Measurements from ENCODE around the gene CORT.

The CORT gene

DNA sequence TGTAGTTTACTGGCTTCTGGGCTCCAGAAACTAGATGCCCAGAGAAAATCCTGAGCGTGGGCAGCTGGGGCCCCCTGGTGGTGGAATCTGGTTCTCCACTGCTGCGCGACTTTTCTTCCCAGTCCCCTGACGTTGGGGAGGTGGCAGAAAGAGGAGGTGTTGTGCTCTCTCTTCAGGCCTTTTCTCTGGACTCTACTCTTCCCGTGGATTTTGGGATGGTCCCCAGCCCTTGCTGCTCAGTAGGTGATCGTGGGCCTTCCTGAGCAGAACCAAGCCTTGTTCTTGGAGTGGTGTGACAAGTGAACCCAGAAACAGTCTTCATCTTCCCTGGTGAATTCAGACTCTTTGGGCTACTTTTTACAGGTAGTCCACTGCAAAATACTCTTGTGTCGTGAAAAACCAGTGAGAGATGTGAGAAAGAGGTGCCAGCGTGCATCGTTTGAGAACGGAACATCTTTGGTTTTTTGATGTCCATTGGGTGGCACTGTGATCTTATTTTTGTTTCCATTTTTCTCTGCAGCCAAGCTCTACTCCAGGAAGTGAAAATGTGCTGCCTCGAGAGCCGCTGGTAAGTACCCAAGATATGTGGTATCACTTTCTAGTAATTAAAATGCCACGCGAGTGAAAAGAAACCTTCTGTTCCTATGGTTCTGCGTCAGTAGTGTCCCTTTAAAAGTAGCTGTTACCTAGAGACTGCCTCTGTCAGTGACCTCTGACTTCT lies 45.1 kb downstream of the CORT start:
- TF ChIP-seq, protein P1, sequence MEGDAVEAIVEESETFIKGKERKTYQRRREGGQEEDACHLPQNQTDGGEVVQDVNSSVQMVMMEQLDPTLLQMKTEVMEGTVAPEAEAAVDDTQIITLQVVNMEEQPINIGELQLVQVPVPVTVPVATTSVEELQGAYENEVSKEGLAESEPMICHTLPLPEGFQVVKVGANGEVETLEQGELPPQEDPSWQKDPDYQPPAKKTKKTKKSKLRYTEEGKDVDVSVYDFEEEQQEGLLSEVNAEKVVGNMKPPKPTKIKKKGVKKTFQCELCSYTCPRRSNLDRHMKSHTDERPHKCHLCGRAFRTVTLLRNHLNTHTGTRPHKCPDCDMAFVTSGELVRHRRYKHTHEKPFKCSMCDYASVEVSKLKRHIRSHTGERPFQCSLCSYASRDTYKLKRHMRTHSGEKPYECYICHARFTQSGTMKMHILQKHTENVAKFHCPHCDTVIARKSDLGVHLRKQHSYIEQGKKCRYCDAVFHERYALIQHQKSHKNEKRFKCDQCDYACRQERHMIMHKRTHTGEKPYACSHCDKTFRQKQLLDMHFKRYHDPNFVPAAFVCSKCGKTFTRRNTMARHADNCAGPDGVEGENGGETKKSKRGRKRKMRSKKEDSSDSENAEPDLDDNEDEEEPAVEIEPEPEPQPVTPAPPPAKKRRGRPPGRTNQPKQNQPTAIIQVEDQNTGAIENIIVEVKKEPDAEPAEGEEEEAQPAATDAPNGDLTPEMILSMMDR (IDR thresholded peaks at IDR 0.05; ENCODE audit: borderline replicate concordance, insufficient read depth, low read depth, low read length) = peak; percentile 92

DNA sequence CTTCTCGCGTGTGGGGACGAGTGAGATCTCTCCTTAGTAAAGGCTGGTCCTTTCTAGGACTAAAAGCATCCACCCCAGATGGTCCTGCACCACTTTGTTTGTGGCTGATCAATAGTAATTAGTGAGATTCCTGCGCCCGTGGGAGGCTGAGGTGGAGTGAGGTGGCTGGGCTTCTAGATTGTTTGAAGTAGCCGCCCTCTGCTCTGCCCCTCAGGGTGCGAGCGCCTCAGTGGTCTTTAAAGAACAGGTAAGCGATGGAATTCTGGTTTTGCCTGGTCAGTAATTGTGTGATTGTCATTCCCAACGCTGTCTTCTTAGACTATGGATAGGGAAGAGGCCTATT lies 45.6 kb downstream of the CORT start:
- H3K4me3 ChIP-seq (ENCODE audit: low read depth, low read length) = no peak overlapping the region
- TF ChIP-seq, protein P1 (IDR thresholded peaks at IDR 0.05; ENCODE audit: borderline replicate concordance, insufficient read depth, low read depth, low read length) = no peak

More for the DNA sequence above, 45.1 kb downstream of the CORT start:
- H3K4me3 ChIP-seq (ENCODE audit: low read depth, low read length) = no peak overlapping the region

DNA sequence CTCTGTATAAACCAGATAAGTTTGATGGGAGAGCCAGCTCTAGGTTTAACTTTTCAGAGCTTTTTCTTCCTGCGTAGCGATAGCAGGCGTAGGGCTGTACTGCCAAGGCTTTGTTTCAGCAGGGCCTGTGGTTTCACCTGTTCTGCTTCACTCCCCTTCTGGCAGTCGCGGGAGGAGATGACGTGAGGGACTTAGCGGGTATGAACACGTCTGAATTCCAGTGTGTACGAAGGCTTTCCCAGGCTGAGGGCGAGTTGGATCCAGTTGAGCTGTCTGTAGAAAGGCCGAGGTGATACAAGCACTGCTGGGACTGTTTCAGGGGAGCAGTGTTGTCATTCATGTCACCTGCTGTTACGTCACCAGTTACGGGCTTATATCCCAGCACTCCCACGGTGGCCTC lies 46.1 kb downstream of the CORT start:
- no peak overlapping the region for H3K4me3 ChIP-seq (ENCODE audit: low read depth, low read length)
- TF ChIP-seq, protein P1 (IDR thresholded peaks at IDR 0.05; ENCODE audit: borderline replicate concordance, insufficient read depth, low read depth, low read length) = no peak

DNA sequence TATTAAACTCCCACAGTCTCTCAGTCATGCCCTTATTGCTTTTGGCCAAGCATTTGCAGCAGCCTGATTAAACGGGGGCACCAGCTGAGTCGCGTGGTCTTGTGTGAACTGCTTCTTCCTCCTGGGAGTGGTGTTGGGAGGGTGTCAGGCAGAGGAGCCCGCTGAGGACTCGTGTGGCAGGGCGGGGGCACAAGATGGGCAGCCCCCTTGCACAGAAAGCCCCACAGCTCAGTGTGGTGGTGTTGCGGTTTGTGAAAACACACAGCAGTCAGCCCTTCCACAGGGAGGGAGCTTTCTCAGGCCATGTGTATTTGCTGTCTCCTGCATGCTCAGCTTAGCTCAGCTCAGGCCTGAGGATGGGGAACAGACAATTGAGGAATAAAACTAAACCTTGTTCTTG lies 47.3 kb downstream of the CORT start:
- no peak overlapping the region for H3K4me3 ChIP-seq (ENCODE audit: low read depth, low read length)
- TF ChIP-seq, protein P1 (IDR thresholded peaks at IDR 0.05; ENCODE audit: borderline replicate concordance, insufficient read depth, low read depth, low read length) = no peak

DNA sequence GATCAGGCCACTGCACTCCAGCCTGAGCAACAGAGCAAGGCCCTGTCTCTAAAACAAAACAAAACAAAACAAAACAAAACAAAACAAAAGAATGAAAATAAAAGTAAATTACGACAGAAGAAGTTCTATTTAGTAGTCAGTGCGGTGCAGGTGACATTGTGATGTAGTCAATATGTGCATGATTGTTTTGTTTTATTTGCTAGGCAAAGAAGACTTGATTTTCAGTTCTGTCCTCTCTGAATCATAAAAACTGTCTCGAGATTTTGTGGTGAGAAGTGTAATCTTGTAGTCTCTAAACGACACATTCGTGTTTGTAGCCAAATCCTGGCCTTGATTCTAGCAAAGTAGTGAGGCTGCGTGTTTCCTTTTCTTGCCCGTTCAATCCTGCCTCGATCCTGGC lies 48.4 kb downstream of the CORT start:
- no peak overlapping the region for H3K4me3 ChIP-seq (ENCODE audit: low read depth, low read length)
- TF ChIP-seq, protein P1 (IDR thresholded peaks at IDR 0.05; ENCODE audit: borderline replicate concordance, insufficient read depth, low read depth, low read length) = no peak
